ENCODE data around the gene CIAO2B.

The CIAO2B gene

GRCh38 chr16:66950437-66950836 is 16.2 kb upstream of the CIAO2B start:
- Histone ChIP-seq H3K27me3 (ENCODE audit: insufficient read depth, low read length, poor library complexity, severe bottlenecking) (no peaks in the 10 kb centered on the region), H3K9me2 (replicated peaks; ENCODE audit: low read depth, low read length) (no peaks in the 10 kb centered on the region), H3F3A (ENCODE audit: low read depth) (no peaks in the 10 kb centered on the region), H3K4me1 (ENCODE audit: insufficient read depth, low read length, poor library complexity, severe bottlenecking) (no peaks in the 10 kb centered on the region), H3K9ac (ENCODE audit: low read depth, low read length, poor library complexity, severe bottlenecking) (no peak overlapping the region), H3K79me2 (ENCODE audit: insufficient read depth, low read length) (no peaks in the 10 kb centered on the region), H3K36me3 (ENCODE audit: insufficient read depth, low read length) (no peaks in the 10 kb centered on the region), H3K9me3 (ENCODE audit: insufficient read depth, low read depth, low read length) (no peaks in the 10 kb centered on the region), H4K20me1 (ENCODE audit: insufficient read depth, low read length, poor library complexity, severe bottlenecking) (no peaks in the 10 kb centered on the region), H3K4me2 (ENCODE audit: low read depth, low read length, poor library complexity, severe bottlenecking) (no peak overlapping the region), H3K4me3 (ENCODE audit: low read length, poor library complexity, severe bottlenecking) (no peak overlapping the region), H2AFZ (ENCODE audit: low read length) (no peak overlapping the region)
- TF ChIP-seq EZH2phosphoT487 (IDR thresholded peaks at IDR 0.05; ENCODE audit: borderline replicate concordance) (no peak), CTCF (conservative IDR thresholded peaks at IDR 0.05; ENCODE audit: low read length) (no peak)

- H3K9ac ChIP-seq (ENCODE audit: low read depth, low read length, poor library complexity, severe bottlenecking) = no peak overlapping the region
- H3K79me2 ChIP-seq (ENCODE audit: insufficient read depth, low read length) = no peaks in the 10 kb centered on the region
- no peaks in the 10 kb centered on the region for H3K9me3 ChIP-seq (ENCODE audit: insufficient read depth, low read depth, low read length)
- H3K9me2 ChIP-seq (replicated peaks; ENCODE audit: low read depth, low read length) = no peaks in the 10 kb centered on the region
- H3F3A ChIP-seq (ENCODE audit: low read depth) = no peaks in the 10 kb centered on the region
- H3K36me3 ChIP-seq (ENCODE audit: insufficient read depth, low read length) = no peaks in the 10 kb centered on the region
- TF ChIP-seq EZH2phosphoT487 (IDR thresholded peaks at IDR 0.05; ENCODE audit: borderline replicate concordance) (no peak), CTCF (conservative IDR thresholded peaks at IDR 0.05; ENCODE audit: low read length) (no peak)
- H3K27me3 ChIP-seq (ENCODE audit: insufficient read depth, low read length, poor library complexity, severe bottlenecking) = no peaks in the 10 kb centered on the region
- H3K4me3 ChIP-seq (ENCODE audit: low read length, poor library complexity, severe bottlenecking) = no peak overlapping the region
- no peaks in the 10 kb centered on the region for H4K20me1 ChIP-seq (ENCODE audit: insufficient read depth, low read length, poor library complexity, severe bottlenecking)
- H2AFZ ChIP-seq (ENCODE audit: low read length) = no peak overlapping the region
- no peaks in the 10 kb centered on the region for H3K4me1 ChIP-seq (ENCODE audit: insufficient read depth, low read length, poor library complexity, severe bottlenecking)
- H3K4me2 ChIP-seq (ENCODE audit: low read depth, low read length, poor library complexity, severe bottlenecking) = no peak overlapping the region
Observed at GRCh38 chr16:66949472-66949871, 15.3 kb upstream of the CIAO2B start.

GRCh38 chr16:66948837-66949225 is 14.6 kb upstream of the CIAO2B start:
- Histone ChIP-seq H3K36me3 (ENCODE audit: insufficient read depth, low read length) (no peaks in the 10 kb centered on the region), H3K4me3 (ENCODE audit: low read length, poor library complexity, severe bottlenecking) (no peak overlapping the region), H3K4me1 (ENCODE audit: insufficient read depth, low read length, poor library complexity, severe bottlenecking) (no peaks in the 10 kb centered on the region), H4K20me1 (ENCODE audit: insufficient read depth, low read length, poor library complexity, severe bottlenecking) (no peaks in the 10 kb centered on the region), H3K27me3 (ENCODE audit: insufficient read depth, low read length, poor library complexity, severe bottlenecking) (no peaks in the 10 kb centered on the region), H3F3A (ENCODE audit: low read depth) (no peaks in the 10 kb centered on the region), H3K4me2 (ENCODE audit: low read depth, low read length, poor library complexity, severe bottlenecking) (no peak overlapping the region), H3K9me2 (replicated peaks; ENCODE audit: low read depth, low read length) (no peaks in the 10 kb centered on the region), H3K9ac (ENCODE audit: low read depth, low read length, poor library complexity, severe bottlenecking) (no peak overlapping the region), H3K9me3 (ENCODE audit: insufficient read depth, low read depth, low read length) (no peaks in the 10 kb centered on the region), H2AFZ (ENCODE audit: low read length) (no peak overlapping the region), H3K79me2 (ENCODE audit: insufficient read depth, low read length) (no peaks in the 10 kb centered on the region)
- TF ChIP-seq CTCF (conservative IDR thresholded peaks at IDR 0.05; ENCODE audit: low read length) (no peak), EZH2phosphoT487 (IDR thresholded peaks at IDR 0.05; ENCODE audit: borderline replicate concordance) (no peak)
